Stimulated activated CD4-positive, alpha-beta T cell treated with anti-CD3 and anti-CD28 coated beads, TNF-alpha, amount 100 ng/mL, for 1 hour (primary cell): ENCODE results near the gene NOC2L.
"Not testable (repeated sequence)": the region's sequence is repeated elsewhere in the genome, so short reads cannot be mapped to it uniquely, and the experiment has no call there.

Source experiments
- DNase-seq, 3 donors: peaks; one replicate each; pipeline ENCODE4 v3.0.0-alpha.2; 2020; ENCODE audit warnings: low read depth in 3 of 3, low spot score in 1 of 3

NOC2L gene

DNA sequence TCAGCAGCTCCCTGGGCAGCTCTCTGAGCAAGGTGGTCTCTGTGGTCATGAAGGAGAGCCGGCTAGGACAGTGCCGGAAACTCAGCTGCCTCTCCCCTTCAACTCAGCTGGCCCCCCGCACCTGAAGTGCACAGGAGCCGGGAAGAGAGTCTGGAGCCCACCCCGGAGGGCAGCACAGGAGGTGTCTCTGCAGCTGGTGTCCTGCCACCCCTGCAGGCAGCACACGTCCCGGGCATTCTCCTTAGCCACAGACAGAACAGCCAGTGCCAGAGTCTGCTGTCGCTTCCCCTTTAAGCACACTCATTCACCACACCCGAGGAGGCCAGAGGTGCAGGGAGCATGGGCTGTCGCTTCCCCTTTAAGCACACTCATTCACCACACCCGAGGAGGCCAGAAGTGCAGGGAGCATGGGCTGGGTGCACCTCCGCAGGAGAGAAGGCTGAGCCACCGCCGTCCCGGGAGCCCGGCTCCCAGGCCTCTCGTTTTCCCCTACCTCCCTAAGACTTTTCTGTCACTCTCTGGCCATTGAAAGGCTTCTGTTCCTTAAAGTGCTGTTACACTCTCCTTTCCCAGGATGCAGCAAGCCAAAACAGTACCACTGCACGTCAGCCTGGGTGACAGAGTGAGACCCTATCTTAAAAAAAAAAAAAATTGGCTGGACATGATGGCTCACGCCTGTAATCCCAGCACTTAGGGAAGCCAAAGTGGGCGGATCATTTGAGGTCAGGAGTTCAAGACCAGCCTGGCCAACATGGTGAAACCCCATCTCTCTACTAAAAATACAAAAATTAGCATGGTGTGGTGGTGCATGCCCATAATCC lies 52.2 kb downstream of the NOC2L start:
- no peak for DNase-seq

- no peak for DNase-seq
Observed at GRCh38 chr1:905811-906599, 53.1 kb downstream of the NOC2L start.

- no peak for DNase-seq
Observed at GRCh38 chr1:905071-905749, 53.8 kb downstream of the NOC2L start.

- DNase-seq: peak; percentile 56 to 84 (median 76)
Observed at GRCh38 chr1:904310-904950, 54.6 kb downstream of the NOC2L start.

GRCh38 chr1:903721-904271 lies 55.3 kb downstream of the NOC2L start:
- DNase-seq: no peak

- no peak for DNase-seq
Observed at GRCh38 chr1:903305-903704, 55.8 kb downstream of the NOC2L start.

DNA sequence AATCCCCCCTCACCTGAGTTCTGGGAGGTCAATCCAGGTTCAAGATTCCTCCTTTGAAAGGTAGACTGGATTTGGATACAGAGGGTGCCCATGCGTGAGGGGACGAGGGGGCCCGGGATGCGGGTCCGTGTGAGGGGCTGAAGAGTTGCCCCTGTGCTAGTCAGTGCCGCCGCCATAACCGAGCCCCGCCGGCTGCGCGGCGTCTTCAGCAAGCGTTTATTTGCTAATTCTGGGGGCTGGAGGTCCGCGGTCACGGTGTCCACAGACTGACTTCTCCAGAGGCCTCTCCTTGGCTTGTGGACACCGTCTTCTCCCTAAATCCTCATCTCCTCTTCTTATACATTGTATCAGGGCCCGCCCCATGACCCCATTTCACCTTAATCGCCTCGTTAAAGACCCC lies 56.3 kb downstream of the NOC2L start:
- DNase-seq: no peak

- no peak for DNase-seq
Observed at GRCh38 chr1:901108-901859, 57.8 kb downstream of the NOC2L start.

- no peak for DNase-seq
Observed at GRCh38 chr1:899636-900317, 59.3 kb downstream of the NOC2L start.

GRCh38 chr1:897951-898350 lies 61.1 kb downstream of the NOC2L start:
- not testable (repeated sequence) for DNase-seq

DNA sequence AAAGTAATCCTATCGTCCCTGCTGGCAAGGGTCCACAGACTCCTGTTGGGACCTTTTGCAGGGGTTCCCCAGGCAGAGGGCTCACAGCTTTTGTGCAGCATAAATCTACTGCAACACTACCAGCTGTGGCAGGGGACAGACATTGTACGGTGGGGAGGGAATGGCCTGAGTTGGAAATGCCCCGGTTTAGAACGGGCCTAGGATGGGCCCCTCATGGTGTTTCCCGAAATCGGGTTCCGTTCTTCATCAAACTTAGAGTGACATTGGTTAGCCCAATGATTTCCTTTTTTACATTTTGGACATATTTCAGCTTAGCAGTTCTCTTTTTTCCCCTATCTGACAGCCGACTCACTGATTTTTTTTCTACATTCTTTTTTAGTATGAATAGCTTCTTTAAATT lies 61.8 kb downstream of the NOC2L start:
- no peak for DNase-seq
